ENCODE measurements around the gene CRYBG1. TPM values are rescaled to one million over a fixed set of nuclear protein-coding genes. Genes with fewer than 3 reads are reported as not detected.

CRYBG1 gene
- total and polyA plus RNA-seq, 2 donors (not counting 1 experiment from before 2014, with no cell fraction given) = 9.6 to 47.0 TPM

DNA sequence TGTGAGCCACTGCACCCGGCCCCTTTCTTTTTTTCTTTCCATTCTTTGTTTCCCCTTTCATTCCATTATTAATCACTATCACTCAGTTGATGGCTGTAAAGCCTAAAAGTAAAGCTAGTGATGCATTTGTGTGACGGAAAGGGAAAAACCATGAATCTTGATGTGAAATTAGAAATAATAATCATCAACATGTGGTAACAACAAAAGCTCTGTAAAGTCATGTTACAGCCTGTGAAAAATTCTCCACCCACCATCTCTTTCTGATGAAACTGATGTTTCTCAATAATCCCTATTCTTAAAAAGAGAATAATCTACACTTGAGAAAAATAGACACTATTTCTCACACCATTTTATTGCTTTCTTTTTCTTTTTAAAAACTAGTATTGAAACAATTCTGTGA is 80.0 kb downstream of the CRYBG1 start:
- ATAC-seq (ENCODE audit: low read depth) = no peak
- H3K9ac ChIP-seq (ENCODE audit: low read length) = no peak overlapping the region
- H3K9me3 Mint-ChIP-seq (ENCODE audit: insufficient read depth) = no peaks in the 10 kb centered on the region
- H3K27ac Mint-ChIP-seq = no peak overlapping the region
- no peak overlapping the region for H3K27ac ChIP-seq (ENCODE audit: low read length in 2 of 2)
- TF ChIP-seq EZH2 (IDR thresholded peaks at IDR 0.05; ENCODE audit: borderline replicate concordance, insufficient read depth, low read depth, low read length, poor library complexity, severe bottlenecking) = no peak
- TF ChIP-seq, protein P1, sequence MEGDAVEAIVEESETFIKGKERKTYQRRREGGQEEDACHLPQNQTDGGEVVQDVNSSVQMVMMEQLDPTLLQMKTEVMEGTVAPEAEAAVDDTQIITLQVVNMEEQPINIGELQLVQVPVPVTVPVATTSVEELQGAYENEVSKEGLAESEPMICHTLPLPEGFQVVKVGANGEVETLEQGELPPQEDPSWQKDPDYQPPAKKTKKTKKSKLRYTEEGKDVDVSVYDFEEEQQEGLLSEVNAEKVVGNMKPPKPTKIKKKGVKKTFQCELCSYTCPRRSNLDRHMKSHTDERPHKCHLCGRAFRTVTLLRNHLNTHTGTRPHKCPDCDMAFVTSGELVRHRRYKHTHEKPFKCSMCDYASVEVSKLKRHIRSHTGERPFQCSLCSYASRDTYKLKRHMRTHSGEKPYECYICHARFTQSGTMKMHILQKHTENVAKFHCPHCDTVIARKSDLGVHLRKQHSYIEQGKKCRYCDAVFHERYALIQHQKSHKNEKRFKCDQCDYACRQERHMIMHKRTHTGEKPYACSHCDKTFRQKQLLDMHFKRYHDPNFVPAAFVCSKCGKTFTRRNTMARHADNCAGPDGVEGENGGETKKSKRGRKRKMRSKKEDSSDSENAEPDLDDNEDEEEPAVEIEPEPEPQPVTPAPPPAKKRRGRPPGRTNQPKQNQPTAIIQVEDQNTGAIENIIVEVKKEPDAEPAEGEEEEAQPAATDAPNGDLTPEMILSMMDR (IDR thresholded peaks at IDR 0.05) = no peak
- POLR2A ChIA-PET = no interaction called here
- H3K4me2 ChIP-seq (replicated peaks; ENCODE audit: low read depth, low read length, poor library complexity, severe bottlenecking) = no peak overlapping the region
- H3K4me3 Mint-ChIP-seq = no peak overlapping the region
- no peak overlapping the region for H3K4me3 ChIP-seq (ENCODE audit: control extremely low read depth in 1 of 5, extremely low read depth in 1 of 5, insufficient read depth in 1 of 5, low read depth in 2 of 5, low read length in 4 of 5)
- WGBS (ENCODE audit: insufficient coverage) = no CpG with 5 or more reads among the region's 2 CpGs
- H3K79me2 ChIP-seq (ENCODE audit: control insufficient read depth, insufficient read depth, low read length) = no peaks in the 10 kb centered on the region
- intact Hi-C loops (cut with micrococcal nuclease) = no loop called here
- H3K36me3 ChIP-seq (replicated peaks in 1 of 2; ENCODE audit: control extremely low read depth in 1 of 2, control insufficient read depth in 1 of 2, extremely low read depth in 1 of 2, insufficient read depth in 2 of 2, low read length in 1 of 2) = no peaks in the 10 kb centered on the region
- CTCF ChIA-PET = interaction anchor here (0.9 to 12.0 kb wide), 5 partner anchors 8 to 557 kb away, joined by 3 to 567 read pairs (median 4); no protein-coding TSS in a partner anchor
- no peaks in the 10 kb centered on the region for H3K9me3 ChIP-seq (ENCODE audit: control extremely low read depth in 1 of 3, control insufficient read depth in 2 of 3, insufficient read depth in 1 of 3, low read length in 2 of 3)
- peaks cover 6 to 8% of the 10 kb centered on the region in 2 donors for H3K4me1 ChIP-seq (ENCODE audit: control insufficient read depth in 2 of 2, insufficient read depth in 2 of 2, low read length in 2 of 2)
- DNase-seq = no peak
- no peaks in the 10 kb centered on the region for H4K20me1 ChIP-seq (ENCODE audit: control insufficient read depth, insufficient read depth, low read length, poor library complexity, severe bottlenecking)
- peaks cover 38% of the 10 kb centered on the region for H3K27me3 Mint-ChIP-seq
- peaks cover 2% of the 10 kb centered on the region for H3K4me1 Mint-ChIP-seq
- H3K27me3 ChIP-seq (replicated peaks in 1 of 4; ENCODE audit: control extremely low read depth in 1 of 4, control insufficient read depth in 3 of 4, insufficient read depth in 4 of 4, low read length in 3 of 4) = peaks cover 0 to 7% (median 5%) of the 10 kb centered on the region in 4 experiments
- H2AFZ ChIP-seq (ENCODE audit: insufficient read depth, low read depth, low read length, poor library complexity, severe bottlenecking) = no peak overlapping the region

DNA sequence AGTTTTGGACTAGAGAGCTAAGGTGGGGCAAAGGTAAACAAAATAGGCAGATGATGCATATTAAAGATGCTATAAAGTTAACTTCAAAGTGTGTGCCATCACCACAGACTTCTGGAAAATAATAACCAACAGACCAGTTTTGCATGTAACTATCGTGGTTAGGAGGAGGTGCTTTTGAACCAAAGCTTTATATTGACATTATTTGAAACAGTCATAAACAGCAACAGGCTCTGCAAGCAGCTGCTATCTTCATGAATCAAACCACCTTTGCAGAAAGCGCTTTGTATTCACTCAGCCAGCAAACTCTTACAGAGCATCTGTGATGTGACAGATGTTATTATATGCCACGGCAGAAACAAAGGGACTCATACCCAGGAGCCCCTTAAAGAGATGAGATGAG is 81.9 kb downstream of the CRYBG1 start:
- ChIA-PET POLR2A (no interaction called here), CTCF (interaction anchor here (0.7 to 12.0 kb wide), 10 partner anchors 20 to 556 kb away, joined by 3 to 567 read pairs (median 7); no protein-coding TSS in a partner anchor)
- intact Hi-C loops (cut with micrococcal nuclease) = no loop called here
- Histone ChIP-seq H3K27ac (ENCODE audit: low read length in 2 of 2) (no peak overlapping the region), H3K4me3 (ENCODE audit: control extremely low read depth in 1 of 5, extremely low read depth in 1 of 5, insufficient read depth in 1 of 5, low read depth in 2 of 5, low read length in 4 of 5) (no peak overlapping the region), H3K9me3 (ENCODE audit: control extremely low read depth in 1 of 3, control insufficient read depth in 2 of 3, insufficient read depth in 1 of 3, low read length in 2 of 3) (no peaks in the 10 kb centered on the region), H3K36me3 (replicated peaks in 1 of 2; ENCODE audit: control extremely low read depth in 1 of 2, control insufficient read depth in 1 of 2, extremely low read depth in 1 of 2, insufficient read depth in 2 of 2, low read length in 1 of 2) (no peaks in the 10 kb centered on the region), H2AFZ (ENCODE audit: insufficient read depth, low read depth, low read length, poor library complexity, severe bottlenecking) (no peak overlapping the region), H3K4me2 (replicated peaks; ENCODE audit: low read depth, low read length, poor library complexity, severe bottlenecking) (no peak overlapping the region), H3K4me1 (ENCODE audit: control insufficient read depth in 2 of 2, insufficient read depth in 2 of 2, low read length in 2 of 2) (peaks cover 6 to 8% of the 10 kb centered on the region in 2 donors), H3K9ac (ENCODE audit: low read length) (no peak overlapping the region), H4K20me1 (ENCODE audit: control insufficient read depth, insufficient read depth, low read length, poor library complexity, severe bottlenecking) (no peaks in the 10 kb centered on the region), H3K79me2 (ENCODE audit: control insufficient read depth, insufficient read depth, low read length) (no peaks in the 10 kb centered on the region), H3K27me3 (replicated peaks in 1 of 4; ENCODE audit: control extremely low read depth in 1 of 4, control insufficient read depth in 3 of 4, insufficient read depth in 4 of 4, low read length in 3 of 4) (peaks cover 0 to 7% (median 5%) of the 10 kb centered on the region in 4 experiments)
- Mint-ChIP-seq H3K4me3 (no peak overlapping the region), H3K4me1 (peaks cover 7% of the 10 kb centered on the region), H3K27ac (no peak overlapping the region), H3K27me3 (peaks cover 37% of the 10 kb centered on the region), H3K9me3 (ENCODE audit: insufficient read depth) (no peaks in the 10 kb centered on the region)
- no peak for DNase-seq
- 100% methylated on average over 1 of the region's 3 CpGs for WGBS (ENCODE audit: insufficient coverage)
- TF ChIP-seq, protein P1 (IDR thresholded peaks at IDR 0.05) = no peak
- TF ChIP-seq EZH2 (IDR thresholded peaks at IDR 0.05; ENCODE audit: borderline replicate concordance, insufficient read depth, low read depth, low read length, poor library complexity, severe bottlenecking) = no peak
- no peak for ATAC-seq (ENCODE audit: low read depth)

Data from B cell (primary cell).